Nephron progenitor cell (in vitro differentiated cells): ENCODE results near the gene PRKCZ.

ENCODE experiments used
- DNase-seq: peaks from one replicate; pipeline ENCODE4 v3.0.0; 2021
- H3K27ac Mint-ChIP-seq: 2 replicates; pipeline ENCODE4 v1.8.0; 2021; ENCODE audit warnings: mild to moderate bottlenecking, moderate library complexity, mixed read lengths
- H3K27me3 Mint-ChIP-seq: 2 replicates; pipeline ENCODE4 v1.8.0; 2021; ENCODE audit warnings: mild to moderate bottlenecking, low read depth, mixed read lengths; ENCODE audit not compliant: poor library complexity
- H3K36me3 Mint-ChIP-seq: 2 replicates; pipeline ENCODE4 v1.8.0; 2021; ENCODE audit warnings: low read depth, mixed read lengths
- H3K4me1 Mint-ChIP-seq: 2 replicates; pipeline ENCODE4 v1.8.0; 2021; ENCODE audit warnings: mixed read lengths
- H3K4me3 Mint-ChIP-seq: 2 replicates; pipeline ENCODE4 v1.8.0; 2021; ENCODE audit warnings: mild to moderate bottlenecking, moderate library complexity, mixed read lengths
- H3K9me3 Mint-ChIP-seq: 2 replicates; pipeline ENCODE4 v1.8.0; 2021; ENCODE audit warnings: mild to moderate bottlenecking, moderate library complexity, mixed read lengths
- CTCF ChIP-seq: fragments of 200-600 bp; sonication (generic); IDR thresholded peaks from 2 replicates; pipeline ENCODE4 v1.5.0; 2021; ENCODE audit warnings: antibody characterized with exemption

PRKCZ gene

GRCh38 chr1:2032737-2033136, 17.5 kb upstream of the PRKCZ start:
- DNase-seq: no peak
- TF ChIP-seq CTCF: no peak
- no peak overlapping the region for H3K4me3 Mint-ChIP-seq
- no peak overlapping the region for H3K27ac Mint-ChIP-seq
- H3K4me1 Mint-ChIP-seq: peaks cover 20% of the 10 kb centered on the region
- H3K27me3 Mint-ChIP-seq: peaks cover 15% of the 10 kb centered on the region
- no peaks in the 10 kb centered on the region for H3K9me3 Mint-ChIP-seq
- H3K36me3 Mint-ChIP-seq: no peaks in the 10 kb centered on the region

GRCh38 chr1:2033165-2033564, 17.0 kb upstream of the PRKCZ start:
- peaks cover 15% of the 10 kb centered on the region for H3K27me3 Mint-ChIP-seq
- no peaks in the 10 kb centered on the region for H3K36me3 Mint-ChIP-seq

DNA sequence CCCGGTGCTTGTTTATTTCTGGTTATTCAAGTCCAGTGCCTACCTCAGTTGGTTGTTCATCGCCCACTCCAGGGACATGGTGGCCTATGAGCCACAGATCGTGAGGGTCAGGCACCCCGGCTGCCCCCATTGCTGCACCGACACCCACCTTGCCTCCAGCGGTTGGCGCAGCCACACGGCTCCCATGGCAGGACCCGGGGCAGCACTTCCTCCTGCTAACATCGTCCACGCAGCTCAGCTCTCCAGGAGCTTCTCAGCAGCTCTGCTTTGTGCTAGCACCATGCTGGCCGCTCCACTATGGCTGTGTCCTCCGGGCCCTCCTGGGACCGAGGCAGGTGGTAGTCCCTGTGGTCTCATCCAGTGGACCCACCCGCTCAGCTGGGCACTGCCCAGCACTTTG, 13.9 kb upstream of the PRKCZ start:
- Mint-ChIP-seq H3K27me3 (peaks cover 17% of the 10 kb centered on the region), H3K27ac (no peak overlapping the region), H3K9me3 (peaks cover 3% of the 10 kb centered on the region), H3K4me3 (no peak overlapping the region), H3K4me1 (peaks cover 11% of the 10 kb centered on the region), H3K36me3 (no peaks in the 10 kb centered on the region)
- no peak for TF ChIP-seq CTCF
- DNase-seq: no peak

More at GRCh38 chr1:2033165-2033564, 17.0 kb upstream of the PRKCZ start:
- no peak overlapping the region for H3K27ac Mint-ChIP-seq
- H3K4me3 Mint-ChIP-seq: no peak overlapping the region
- peaks cover 1% of the 10 kb centered on the region for H3K9me3 Mint-ChIP-seq
- no peak for TF ChIP-seq CTCF
- H3K4me1 Mint-ChIP-seq: peaks cover 20% of the 10 kb centered on the region
- no peak for DNase-seq

DNA sequence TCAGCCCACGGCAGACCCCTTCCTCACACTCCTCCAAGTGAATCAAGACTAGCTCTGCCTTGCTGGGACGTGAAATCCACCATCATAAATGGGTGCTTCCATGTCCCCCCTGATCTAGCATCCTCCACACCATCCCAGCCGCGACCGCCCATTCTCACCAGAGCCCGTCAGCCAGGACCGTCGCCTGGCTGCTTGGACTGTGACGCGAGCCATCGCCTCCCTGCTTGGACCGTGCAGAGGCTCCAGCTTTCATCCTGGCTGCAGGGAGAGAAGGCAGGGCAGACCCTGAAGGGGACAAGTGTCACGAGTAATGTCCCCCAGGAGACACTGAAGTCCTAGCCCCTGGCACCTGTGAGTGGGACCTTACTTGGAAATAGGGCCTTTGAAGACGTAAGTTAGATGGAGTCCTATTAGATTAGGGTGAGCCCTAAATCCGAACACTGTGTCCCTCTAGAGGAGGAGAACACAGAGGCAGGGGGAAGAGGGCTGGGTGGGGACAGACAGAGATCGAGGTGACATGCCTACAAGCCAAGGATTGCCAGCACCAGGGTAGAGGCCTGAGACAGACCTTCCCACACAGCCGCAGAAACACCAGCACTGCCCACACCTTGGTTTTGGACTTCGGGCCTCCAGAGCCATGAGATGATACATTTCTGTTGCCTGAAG, 12.8 kb upstream of the PRKCZ start:
- H3K27me3 Mint-ChIP-seq: peaks cover 17% of the 10 kb centered on the region
- no peak overlapping the region for H3K4me3 Mint-ChIP-seq
- no peaks in the 10 kb centered on the region for H3K36me3 Mint-ChIP-seq
- peaks cover 11% of the 10 kb centered on the region for H3K4me1 Mint-ChIP-seq
- H3K27ac Mint-ChIP-seq: peak overlapping the region; percentile 46
- no peak for TF ChIP-seq CTCF
- DNase-seq: no peak
- peaks cover 3% of the 10 kb centered on the region for H3K9me3 Mint-ChIP-seq

DNA sequence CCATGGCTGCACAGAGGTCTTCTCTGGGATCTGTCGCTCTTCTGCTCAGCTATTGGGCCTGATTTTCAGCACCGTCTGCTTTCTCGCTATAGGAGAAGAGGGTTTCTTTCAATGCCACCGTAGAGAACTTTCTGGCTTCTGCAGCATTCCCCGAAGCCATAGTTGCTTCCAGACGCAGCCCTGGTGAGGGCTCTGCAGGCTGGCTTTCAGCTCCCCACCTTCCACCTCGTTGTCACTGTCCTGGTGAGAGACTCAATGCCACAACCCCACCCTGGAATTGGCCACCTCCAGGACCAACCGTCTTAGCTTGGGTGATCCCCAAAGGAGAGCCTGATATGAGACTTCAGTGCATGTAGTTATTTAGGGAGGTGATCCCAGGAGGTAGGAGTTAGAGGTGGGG, 12.0 kb upstream of the PRKCZ start:
- Mint-ChIP-seq H3K9me3 (peaks cover 3% of the 10 kb centered on the region), H3K4me1 (peaks cover 5% of the 10 kb centered on the region), H3K27me3 (peaks cover 13% of the 10 kb centered on the region), H3K4me3 (no peak overlapping the region), H3K27ac (no peak overlapping the region), H3K36me3 (no peaks in the 10 kb centered on the region)
- no peak for TF ChIP-seq CTCF
- no peak for DNase-seq

- no peak overlapping the region for H3K27ac Mint-ChIP-seq
- no peak overlapping the region for H3K4me3 Mint-ChIP-seq
- no peak for TF ChIP-seq CTCF
- peaks cover 11% of the 10 kb centered on the region for H3K27me3 Mint-ChIP-seq
- no peak for DNase-seq
- H3K36me3 Mint-ChIP-seq: no peaks in the 10 kb centered on the region
- peaks cover 7% of the 10 kb centered on the region for H3K4me1 Mint-ChIP-seq
- H3K9me3 Mint-ChIP-seq: peaks cover 3% of the 10 kb centered on the region
Measured at GRCh38 chr1:2039251-2039650, 11.0 kb upstream of the PRKCZ start.
